H1 (cell line): Measurements from ENCODE around the gene CKB. TPM values are rescaled to one million over a fixed set of nuclear protein-coding genes. Genes with fewer than 3 reads are reported as not detected.

Source experiments
- CTCF ChIA-PET: fragments of 300-600 bp; sonication (Branson Sonifier 250); formaldehyde crosslinking; loops from one replicate; lab custom pipeline; 2021; ENCODE audit not compliant: partially characterized antibody; lab: Charles Lee
- POLR2A ChIA-PET: fragments of 300-600 bp; sonication (Branson Sonifier 250); formaldehyde crosslinking; loops from one replicate; lab custom pipeline; 2021; ENCODE audit warnings: inconsistent platforms; ENCODE audit not compliant: partially characterized antibody; lab: Charles Lee
- DNase-seq, 2 experiments: peaks; one replicate each; pipeline versions ENCODE4 v3.0.0 to v3.0.0-alpha.2; 2010 to 2022; ENCODE audit warnings: low spot score in 2 of 2, low read depth in 1 of 2, mixed read lengths in 1 of 2
- FAIRE-seq: peaks from 2 replicates; lab custom pipeline; 2011; peaks lifted over from hg19 to GRCh38; lab: Jason Lieb, UNC
- H2AFZ ChIP-seq: 2 replicates; pipeline ENCODE4 v1.8.1; 2012; ENCODE audit warnings: low read length, inconsistent platforms
- H2AK5ac ChIP-seq: 2 replicates; pipeline ENCODE4 v1.6.1; 2013; ENCODE audit warnings: low read depth, low read length
- H2BK120ac ChIP-seq: replicated peaks from 2 replicates; pipeline ENCODE3; 2013; ENCODE audit warnings: low read depth, low read length, inconsistent platforms
- H2BK12ac ChIP-seq: 2 replicates; pipeline ENCODE4 v1.6.1; 2013; ENCODE audit warnings: low read depth, low read length
- H2BK15ac ChIP-seq: 2 replicates; pipeline ENCODE4 v1.6.1; 2013; ENCODE audit warnings: low read length
- H2BK20ac ChIP-seq: 2 replicates; pipeline ENCODE4 v1.6.1; 2013; ENCODE audit warnings: low read length
- H2BK5ac ChIP-seq: 2 replicates; pipeline ENCODE4 v1.6.1; 2013; ENCODE audit warnings: low read depth, low read length
- H3K14ac ChIP-seq: 2 replicates; pipeline ENCODE4 v1.6.1; 2013; ENCODE audit warnings: inconsistent platforms; ENCODE audit not compliant: insufficient read length
- H3K18ac ChIP-seq: 2 replicates; pipeline ENCODE4 v1.6.1; 2013; ENCODE audit warnings: low read length; ENCODE audit errors: extremely low read depth
- H3K23ac ChIP-seq: 2 replicates; pipeline ENCODE4 v1.6.1; 2013; ENCODE audit warnings: inconsistent platforms; ENCODE audit not compliant: insufficient read length
- H3K23me2 ChIP-seq: 2 replicates; pipeline ENCODE4 v1.6.1; 2013; ENCODE audit warnings: low read depth, low read length
- H3K27ac ChIP-seq: 2 replicates; pipeline ENCODE4 v1.6.1; 2011; ENCODE audit warnings: low read depth, low read length, inconsistent platforms
- H3K27me3 ChIP-seq, 4 experiments: replicated peaks in 1 of 4; 1 replicate in 1 of 4; 2 replicates in 3 of 4; pipeline versions ENCODE4 v1.6.1 to v1.8.1; 2011 to 2013; ENCODE audit warnings: low read length in 3 of 4, mild to moderate bottlenecking in 3 of 4, inconsistent platforms in 2 of 4, mixed read lengths in 2 of 4, moderate library complexity in 1 of 4; ENCODE audit not compliant: control insufficient read depth in 3 of 4, insufficient read depth in 3 of 4; ENCODE audit errors: extremely low read depth in 1 of 4
- H3K36me3 ChIP-seq, 4 experiments: 2 replicates each; pipeline versions ENCODE4 v1.6.1 to v1.8.1; 2011 to 2013; ENCODE audit warnings: mild to moderate bottlenecking in 4 of 4, low read length in 3 of 4, moderate library complexity in 2 of 4, control low read depth in 1 of 4, inconsistent platforms in 1 of 4; ENCODE audit not compliant: insufficient read depth in 4 of 4, control insufficient read depth in 2 of 4
- H3K4ac ChIP-seq: replicated peaks from 2 replicates; pipeline ENCODE3; 2013; ENCODE audit warnings: low read length, low read depth, mixed read lengths, inconsistent platforms; ENCODE audit not compliant: insufficient read length
- H3K4me1 ChIP-seq, 4 experiments: replicated peaks in 1 of 4; 1 replicate in 1 of 4; 2 replicates in 3 of 4; pipeline versions ENCODE4 v1.6.1 to v1.8.1; 2011 to 2013; ENCODE audit warnings: low read length in 3 of 4, inconsistent platforms in 2 of 4, mixed read lengths in 1 of 4; ENCODE audit not compliant: insufficient read depth in 4 of 4, control insufficient read depth in 3 of 4
- H3K4me2 ChIP-seq, 2 experiments: 2 replicates each; pipeline versions ENCODE4 v1.6.1 to v1.8.1; 2011 to 2013; ENCODE audit warnings: low read depth in 2 of 2, low read length in 2 of 2, control low read depth in 1 of 2, inconsistent platforms in 1 of 2, mild to moderate bottlenecking in 1 of 2; ENCODE audit not compliant: insufficient read depth in 1 of 2
- H3K4me3 ChIP-seq, 4 experiments: fragments of 200-600, 300-600 bp in 1 of 4; sonication (generic), shearing (Covaris generic), sonication (Bioruptor Twin) in 1 of 4; 2 replicates each; pipeline versions ENCODE4 v1.5.1 to v1.8.1; 2011 to 2016; ENCODE audit warnings: low read length in 4 of 4, low read depth in 3 of 4, control low read depth in 2 of 4, inconsistent platforms in 2 of 4, mild to moderate bottlenecking in 2 of 4, mixed read lengths in 1 of 4, moderate library complexity in 1 of 4; ENCODE audit not compliant: insufficient read depth in 2 of 4; ENCODE audit errors: extremely low read depth in 1 of 4
- H3K56ac ChIP-seq: replicated peaks from 2 replicates; pipeline ENCODE3; 2013; ENCODE audit warnings: low read depth, mild to moderate bottlenecking, mixed read lengths, low read length, inconsistent platforms; ENCODE audit not compliant: insufficient read length
- H3K79me1 ChIP-seq: 2 replicates; pipeline ENCODE4 v1.6.1; 2013; ENCODE audit warnings: low read depth, low read length, control low read depth
- H3K79me2 ChIP-seq, 2 experiments: 2 replicates each; pipeline versions ENCODE4 v1.6.1 to v1.8.1; 2012 to 2013; ENCODE audit warnings: low read length in 2 of 2, mild to moderate bottlenecking in 2 of 2, inconsistent platforms in 1 of 2; ENCODE audit not compliant: insufficient read depth in 2 of 2, control insufficient read depth in 1 of 2
- H3K9ac ChIP-seq, 4 experiments: replicated peaks in 1 of 4; 1 replicate in 1 of 4; 2 replicates in 3 of 4; pipeline versions ENCODE4 v1.6.1 to v1.8.1; 2011 to 2013; ENCODE audit warnings: low read depth in 3 of 4, low read length in 3 of 4, control low read depth in 2 of 4, mild to moderate bottlenecking in 2 of 4, moderate library complexity in 2 of 4, inconsistent platforms in 1 of 4; ENCODE audit errors: extremely low read depth in 1 of 4
- H3K9me3 ChIP-seq, 2 experiments: 2 replicates each; pipeline versions ENCODE4 v1.6.1 to v1.8.1; 2012 to 2013; ENCODE audit warnings: mild to moderate bottlenecking in 2 of 2, moderate library complexity in 2 of 2, control low read depth in 1 of 2, inconsistent platforms in 1 of 2, low read depth in 1 of 2, low read length in 1 of 2, mixed read lengths in 1 of 2; ENCODE audit not compliant: insufficient read depth in 2 of 2
- H4K20me1 ChIP-seq, 2 experiments: replicated peaks in 1 of 2; 2 replicates each; pipeline versions ENCODE3 to v1.8.1; 2011 to 2013; ENCODE audit warnings: inconsistent platforms in 2 of 2, low read length in 2 of 2, mild to moderate bottlenecking in 1 of 2; ENCODE audit not compliant: insufficient read depth in 2 of 2, control insufficient read depth in 1 of 2
- H4K5ac ChIP-seq: 2 replicates; pipeline ENCODE4 v1.6.1; 2013; ENCODE audit warnings: low read length, low read depth, mixed read lengths, inconsistent platforms; ENCODE audit not compliant: insufficient read length
- H4K8ac ChIP-seq: 2 replicates; pipeline ENCODE4 v1.8.0; 2013; ENCODE audit warnings: mild to moderate bottlenecking, moderate library complexity, low read length, inconsistent platforms; ENCODE audit not compliant: insufficient read depth; ENCODE audit errors: extremely low read depth
- H4K91ac ChIP-seq: replicated peaks from 2 replicates; pipeline ENCODE3; 2013; ENCODE audit warnings: low read length, mixed read lengths, inconsistent platforms; ENCODE audit not compliant: insufficient read length
- CHD1 ChIP-seq: IDR thresholded peaks from 2 replicates; pipeline ENCODE4 v1.6.1; 2012; ENCODE audit warnings: low read depth, low read length, improper control_type of control experiment
- CHD2 ChIP-seq: IDR thresholded peaks from 2 replicates; pipeline ENCODE4 v1.6.1; 2012; ENCODE audit warnings: low read length, improper control_type of control experiment
- CTBP2 ChIP-seq: IDR thresholded peaks from 2 replicates; pipeline ENCODE4 v1.7.0; 2011; ENCODE audit warnings: borderline replicate concordance, mild to moderate bottlenecking, moderate library complexity, mixed read lengths, low read length; ENCODE audit not compliant: insufficient read depth, insufficient read length
- EP300 ChIP-seq, 2 experiments: IDR thresholded peaks; 1 replicate in 1 of 2; 2 replicates in 1 of 2; pipeline ENCODE4 v1.6.1; 2011 to 2012; ENCODE audit warnings: low read depth in 2 of 2, low read length in 2 of 2, mild to moderate bottlenecking in 2 of 2, borderline replicate concordance in 1 of 2, inconsistent platforms in 1 of 2, moderate library complexity in 1 of 2
- JUN ChIP-seq: IDR thresholded peaks from 2 replicates; pipeline ENCODE4 v1.6.1; 2011; ENCODE audit warnings: low read depth, mild to moderate bottlenecking, improper control_type of control experiment, low read length
- JUND ChIP-seq: IDR thresholded peaks from 2 replicates; pipeline ENCODE4 v1.6.1; 2011; ENCODE audit warnings: mild to moderate bottlenecking, improper control_type of control experiment, low read length
- KDM1A ChIP-seq: fragments of 200-600, 300-600 bp; sonication (generic); IDR thresholded peaks from 2 replicates; pipeline ENCODE4 v1.7.1; 2016; ENCODE audit warnings: mild to moderate bottlenecking, low read length, borderline replicate concordance
- POU5F1 ChIP-seq: IDR thresholded peaks from 2 replicates; pipeline ENCODE4 v1.6.1; 2011; ENCODE audit warnings: low read depth, mild to moderate bottlenecking, low read length, moderate library complexity
- SIX5 ChIP-seq: IDR thresholded peaks from 2 replicates; pipeline ENCODE4 v1.6.1; 2011; ENCODE audit warnings: mild to moderate bottlenecking, low read depth, low read length
- TAF1 ChIP-seq: IDR thresholded peaks from 2 replicates; pipeline ENCODE4 v1.6.1; 2011; ENCODE audit warnings: mild to moderate bottlenecking, low read depth, low read length
- TCF12 ChIP-seq: IDR thresholded peaks from 2 replicates; pipeline ENCODE4 v1.6.1; 2011; ENCODE audit warnings: low read depth, mild to moderate bottlenecking, low read length
- TEAD4 ChIP-seq: IDR thresholded peaks from 2 replicates; pipeline ENCODE4 v1.6.1; 2012; ENCODE audit warnings: low read depth, low read length, inconsistent platforms, mixed read lengths
- WGBS, 2 experiments: shearing (Covaris generic) in 1 of 2; methylation state at CpG; one replicate each; pipeline versions ENCODE4 v1.1.6 to v1.1.7; 2013 to 2015; ENCODE audit warnings: low lambda C conversion rate in 2 of 2, mixed read lengths in 2 of 2, inconsistent platforms in 1 of 2, low coverage in 1 of 2, missing lambda C conversion rate in 1 of 2; ENCODE audit not compliant: insufficient replicate concordance in 2 of 2, insufficient coverage in 1 of 2, insufficient read length in 1 of 2; ENCODE audit errors: extremely low coverage in 1 of 2, missing lambda C conversion rate in 1 of 2; 5-methylcytosine and 5-hydroxymethylcytosine counted together
- polyA plus RNA-seq, 7 experiments: library from polyadenylated mRNA; depleted of rRNA in 3 of 7; stranded (reverse) in 5 of 7; unstranded in 2 of 7; fragments of >200 nt in 5 of 7; fragments of 200-250 nt in 2 of 7; gene quantifications; 1 replicate in 5 of 7; 2 replicates in 1 of 7; 4 replicates in 1 of 7; pipeline versions ENCODE4 v1.2.1 to v1.2.3, GENCODE V29; 2011 to 2013; ENCODE audit warnings: missing spikeins in 2 of 7, mixed read lengths in 2 of 7
- total RNA-seq: library from RNA; stranded (reverse); fragmentation: NEBNext Ultra II Directional; extraction: Animal tissue kit (Norgen Biotek cat#: 25700); gene quantifications from 2 replicates; pipeline ENCODE4 v1.2.1, GENCODE V29; 2021

The CKB gene
- total and polyA plus RNA-seq, 2 of the 8 experiments (the other 6 are each of a cell fraction or from before 2014, with no cell fraction given): 538 to 950 TPM

DNA sequence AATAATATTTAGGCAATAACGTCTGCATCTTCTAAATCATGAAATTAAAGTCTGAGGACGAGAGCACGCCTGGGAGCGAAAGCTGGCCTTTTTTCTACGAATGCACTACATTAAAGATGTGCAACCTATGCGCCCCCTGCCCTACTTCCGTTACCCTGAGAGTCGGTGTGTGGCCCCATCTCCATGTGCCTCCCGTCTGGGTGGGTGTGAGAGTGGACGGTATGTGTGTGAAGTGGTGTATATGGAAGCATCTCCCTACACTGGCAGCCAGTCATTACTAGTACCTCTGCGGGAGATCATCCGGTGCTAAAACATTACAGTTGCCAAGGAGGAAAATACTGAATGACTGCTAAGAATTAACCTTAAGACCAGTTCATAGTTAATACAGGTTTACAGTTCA, 19.3 kb downstream of the CKB start:
- 91% methylated on average over 12 of the region's 12 CpGs; no CpG with 5 or more reads in 1 of the 2 experiments for WGBS, 2 experiments
- Histone ChIP-seq H2BK5ac (no peak overlapping the region), H2AK5ac (no peak overlapping the region), H3K9ac (no peak overlapping the region), H3K4ac (no peak overlapping the region), H3K4me1 (no peaks in the 10 kb centered on the region), H4K91ac (no peak overlapping the region), H4K20me1 (peaks cover 0 to 7% of the 10 kb centered on the region in 2 experiments), H3K9me3 (no peaks in the 10 kb centered on the region), H2BK120ac (no peak overlapping the region), H2BK20ac (no peak overlapping the region), H2AFZ (no peak overlapping the region), H2BK15ac (no peak overlapping the region), H3K56ac (no peak overlapping the region), H4K8ac (no peak overlapping the region), H3K18ac (no peak overlapping the region), H3K23me2 (no peaks in the 10 kb centered on the region), H2BK12ac (no peak overlapping the region), H4K5ac (no peak overlapping the region), H3K79me2 (0 out of 4 replicates have a peak, but pooled peaks cover 0 to 2% of the 10 kb centered on the region in 2 experiments), H3K79me1 (no peaks in the 10 kb centered on the region), H3K14ac (no peak overlapping the region), H3K27ac (no peak overlapping the region), H3K36me3 (peaks cover 15 to 32% (median 27%) of the 10 kb centered on the region in 4 experiments; a peak in 7 of 8 replicates), H3K4me3 (no peak overlapping the region), H3K4me2 (no peak overlapping the region), H3K27me3 (no peaks in the 10 kb centered on the region; a peak in 1 of 7 replicates), H3K23ac (no peak overlapping the region)
- TF ChIP-seq JUND (no peak), TAF1 (no peak), TEAD4 (no peak), CHD1 (no peak), SIX5 (no peak), KDM1A (no peak), CTBP2 (no peak), TCF12 (no peak), CHD2 (no peak), POU5F1 (no peak), JUN (no peak), EP300 (IDR thresholded peaks at IDR 0.05; ENCODE audit: borderline replicate concordance in 1 of 2, low read depth in 2 of 2, low read length in 2 of 2) (no peak)
- DNase-seq (no peak), FAIRE-seq (no peak)
- ChIA-PET CTCF (interaction anchor here (0.5 to 31.3 kb wide), 6 partner anchors 8 to 453 kb away, joined by 3 to 921 read pairs (median 23); partner anchors contain the start of gene TRMT61A), POLR2A (interaction anchor here (1.0 to 6.9 kb wide), 3 partner anchors 14 to 163 kb away, joined by 3 to 29 read pairs (median 23); partner anchors contain the start of gene CKB)
